Activated T-cell treated with anti-CD3 and anti-CD28 coated beads, Interleukin-2, amount 50 U/mL, for 4 hours (primary cell): ENCODE measurements around the gene IRAK3. TPM values are rescaled to one million over a fixed set of nuclear protein-coding genes. Genes with fewer than 3 reads are reported as not detected.

Source experiments
- ATAC-seq, 2 donors: fragments of 200-7000 bp; cut with Tn5 transposase; one replicate each; pipeline ENCODE4 v1.10.0; 2021
- DNase-seq: peaks from one replicate; pipeline ENCODE4 v3.0.0-alpha.2; 2020
- H3K27me3 Mint-ChIP-seq: one replicate; pipeline ENCODE4 v1.8.0; 2021; ENCODE audit warnings: low read depth, mixed read lengths
- H3K36me3 Mint-ChIP-seq: one replicate; pipeline ENCODE4 v1.8.0; 2022; ENCODE audit warnings: mixed read lengths; ENCODE audit not compliant: insufficient read depth
- H3K4me1 Mint-ChIP-seq: one replicate; pipeline ENCODE4 v1.8.0; 2021; ENCODE audit warnings: low read depth, mixed read lengths
- H3K4me3 Mint-ChIP-seq: one replicate; pipeline ENCODE4 v1.8.0; 2021; ENCODE audit warnings: mild to moderate bottlenecking, moderate library complexity, mixed read lengths
- H3K9me3 Mint-ChIP-seq: one replicate; pipeline ENCODE4 v1.8.0; 2021; ENCODE audit warnings: mixed read lengths
- total RNA-seq, 3 donors: library from RNA; stranded (reverse); gene quantifications; one replicate each; pipeline ENCODE4 v1.2.1, GENCODE V29; 2021

IRAK3 gene
- total RNA-seq = under 1 TPM; 0.13 to 0.22 (median 0.18) TPM

GRCh38 chr12:66188584-66189485 lies at the start of gene IRAK3:
TSS of gene IRAK3 (plus strand) at chr12:66189214. CDS start at chr12:66189300, 86 bp downstream.
- ATAC-seq (peak; percentile 82 to 83), DNase-seq (no peak)
- Mint-ChIP-seq H3K36me3 (peaks cover 4% of the 10 kb centered on the region), H3K4me3 (peak within 1 kb of the TSS; percentile 74), H3K4me1 (peaks cover 15% of the 10 kb centered on the region), H3K9me3 (peaks cover 9% of the 10 kb centered on the region), H3K27me3 (peaks cover 64% of the 10 kb centered on the region)

- Mint-ChIP-seq H3K4me3 (no peak overlapping the region), H3K4me1 (no peaks in the 10 kb centered on the region), H3K36me3 (peaks cover 56% of the 10 kb centered on the region), H3K9me3 (peaks cover 18% of the 10 kb centered on the region), H3K27me3 (no peaks in the 10 kb centered on the region)
- no peak for DNase-seq
- ATAC-seq = no peak
Measured at GRCh38 chr12:66139328-66139727, 49.7 kb upstream of the IRAK3 start.

- no peak overlapping the region for H3K4me3 Mint-ChIP-seq
- H3K4me1 Mint-ChIP-seq = peaks cover 10% of the 10 kb centered on the region
- peaks cover 64% of the 10 kb centered on the region for H3K36me3 Mint-ChIP-seq
- H3K27me3 Mint-ChIP-seq = no peaks in the 10 kb centered on the region
- no peak for ATAC-seq
- H3K9me3 Mint-ChIP-seq = peaks cover 18% of the 10 kb centered on the region
- DNase-seq = no peak
Measured at GRCh38 chr12:66140731-66141130, 48.3 kb upstream of the IRAK3 start.

- DNase-seq (no peak), ATAC-seq (no peak)
- Mint-ChIP-seq H3K27me3 (no peaks in the 10 kb centered on the region), H3K36me3 (peaks cover 61% of the 10 kb centered on the region), H3K9me3 (peaks cover 18% of the 10 kb centered on the region), H3K4me1 (peaks cover 13% of the 10 kb centered on the region), H3K4me3 (no peak overlapping the region)
Measured at GRCh38 chr12:66141299-66141698, 47.7 kb upstream of the IRAK3 start.

- Mint-ChIP-seq H3K4me3 (no peak overlapping the region), H3K27me3 (no peaks in the 10 kb centered on the region), H3K4me1 (peaks cover 13% of the 10 kb centered on the region), H3K9me3 (peaks cover 18% of the 10 kb centered on the region), H3K36me3 (peaks cover 55% of the 10 kb centered on the region)
- DNase-seq (no peak), ATAC-seq (no peak)
Measured at GRCh38 chr12:66142826-66143225, 46.2 kb upstream of the IRAK3 start.

GRCh38 chr12:66143868-66144267 lies 45.1 kb upstream of the IRAK3 start:
- Mint-ChIP-seq H3K4me3 (no peak overlapping the region), H3K36me3 (peaks cover 60% of the 10 kb centered on the region), H3K9me3 (peaks cover 18% of the 10 kb centered on the region), H3K4me1 (peaks cover 13% of the 10 kb centered on the region), H3K27me3 (no peaks in the 10 kb centered on the region)
- no peak for ATAC-seq
- no peak for DNase-seq

- Mint-ChIP-seq H3K9me3 (peaks cover 17% of the 10 kb centered on the region), H3K4me3 (no peak overlapping the region), H3K27me3 (no peaks in the 10 kb centered on the region), H3K4me1 (peaks cover 13% of the 10 kb centered on the region), H3K36me3 (peaks cover 51% of the 10 kb centered on the region)
- DNase-seq (no peak), ATAC-seq (no peak)
Measured at GRCh38 chr12:66144791-66145754, 43.9 kb upstream of the IRAK3 start.

- peak in 1 of 2 donors; percentile 4 for ATAC-seq
- DNase-seq = no peak
Measured at GRCh38 chr12:66149702-66150398, 39.2 kb upstream of the IRAK3 start.

GRCh38 chr12:66152732-66153131 lies 36.3 kb upstream of the IRAK3 start:
- ATAC-seq (no peak), DNase-seq (no peak)
- H3K4me1 Mint-ChIP-seq = peaks cover 30% of the 10 kb centered on the region
- no peaks in the 10 kb centered on the region for H3K27me3 Mint-ChIP-seq
- no peak overlapping the region for H3K4me3 Mint-ChIP-seq
- peaks cover 26% of the 10 kb centered on the region for H3K36me3 Mint-ChIP-seq
- no peaks in the 10 kb centered on the region for H3K9me3 Mint-ChIP-seq

More at GRCh38 chr12:66149702-66150398, 39.2 kb upstream of the IRAK3 start:
- Mint-ChIP-seq H3K9me3 (no peaks in the 10 kb centered on the region), H3K27me3 (no peaks in the 10 kb centered on the region), H3K4me3 (no peak overlapping the region), H3K4me1 (peaks cover 21% of the 10 kb centered on the region), H3K36me3 (peaks cover 17% of the 10 kb centered on the region)

GRCh38 chr12:66154776-66155175 lies 34.2 kb upstream of the IRAK3 start:
- ATAC-seq (no peak), DNase-seq (no peak)
- Mint-ChIP-seq H3K4me3 (no peak overlapping the region), H3K27me3 (no peaks in the 10 kb centered on the region), H3K4me1 (peaks cover 41% of the 10 kb centered on the region), H3K36me3 (peaks cover 31% of the 10 kb centered on the region), H3K9me3 (no peaks in the 10 kb centered on the region)

- H3K4me1 Mint-ChIP-seq = peaks cover 46% of the 10 kb centered on the region
- peaks cover 31% of the 10 kb centered on the region for H3K36me3 Mint-ChIP-seq
- DNase-seq (no peak), ATAC-seq (no peak)
- H3K4me3 Mint-ChIP-seq = no peak overlapping the region
- no peaks in the 10 kb centered on the region for H3K9me3 Mint-ChIP-seq
- H3K27me3 Mint-ChIP-seq = no peaks in the 10 kb centered on the region
Measured at GRCh38 chr12:66156654-66157053, 32.4 kb upstream of the IRAK3 start.

- no peaks in the 10 kb centered on the region for H3K27me3 Mint-ChIP-seq
- DNase-seq (no peak), ATAC-seq (no peak)
- H3K36me3 Mint-ChIP-seq = peaks cover 35% of the 10 kb centered on the region
- H3K9me3 Mint-ChIP-seq = no peaks in the 10 kb centered on the region
- no peak overlapping the region for H3K4me3 Mint-ChIP-seq
- peaks cover 56% of the 10 kb centered on the region for H3K4me1 Mint-ChIP-seq
Measured at GRCh38 chr12:66159123-66159522, 29.9 kb upstream of the IRAK3 start.

GRCh38 chr12:66160704-66161103 lies 28.3 kb upstream of the IRAK3 start:
- Mint-ChIP-seq H3K9me3 (peaks cover 5% of the 10 kb centered on the region), H3K4me1 (peaks cover 62% of the 10 kb centered on the region), H3K36me3 (peaks cover 48% of the 10 kb centered on the region), H3K27me3 (no peaks in the 10 kb centered on the region), H3K4me3 (no peak overlapping the region)
- ATAC-seq (no peak), DNase-seq (no peak)

- ATAC-seq (no peak), DNase-seq (no peak)
- no peaks in the 10 kb centered on the region for H3K27me3 Mint-ChIP-seq
- peaks cover 52% of the 10 kb centered on the region for H3K36me3 Mint-ChIP-seq
- H3K4me3 Mint-ChIP-seq = no peak overlapping the region
- H3K9me3 Mint-ChIP-seq = peaks cover 5% of the 10 kb centered on the region
- peaks cover 63% of the 10 kb centered on the region for H3K4me1 Mint-ChIP-seq
Measured at GRCh38 chr12:66162701-66163100, 26.3 kb upstream of the IRAK3 start.
